GM10266 (cell line): ENCODE measurements around the gene NUP210.
"Not testable (repeated sequence)": the region's sequence is repeated elsewhere in the genome, so short reads cannot be mapped to it uniquely, and the experiment has no call there.

ENCODE experiments used
- DNase-seq: peaks from one replicate; pipeline ENCODE4 v3.0.0; 2012; ENCODE audit errors: extremely low spot score
- CTCF ChIP-seq: IDR thresholded peaks from 2 replicates; pipeline ENCODE4 v1.5.1; 2012; ENCODE audit warnings: mild to moderate bottlenecking, low read depth; ENCODE audit not compliant: control insufficient read depth, insufficient read depth; ENCODE audit errors: missing control alignments

NUP210 gene

GRCh38 chr3:13451301-13451673, 31.2 kb upstream of the NUP210 start:
- no peak for TF ChIP-seq CTCF
- no peak for DNase-seq

- not testable (repeated sequence) for DNase-seq
Observed at GRCh38 chr3:13442882-13443281, 22.8 kb upstream of the NUP210 start.

GRCh38 chr3:13440204-13440817, 20.2 kb upstream of the NUP210 start:
- no peak for TF ChIP-seq CTCF
- no peak for DNase-seq

GRCh38 chr3:13436213-13436612, 16.1 kb upstream of the NUP210 start:
- DNase-seq: not testable (repeated sequence)

- TF ChIP-seq CTCF: no peak
- no peak for DNase-seq
Observed at GRCh38 chr3:13433912-13434311, 13.8 kb upstream of the NUP210 start.

GRCh38 chr3:13432093-13432492, 12.0 kb upstream of the NUP210 start:
- no peak for DNase-seq
- TF ChIP-seq CTCF: no peak

GRCh38 chr3:13430411-13430875, 10.3 kb upstream of the NUP210 start:
- not testable (repeated sequence) for DNase-seq

- DNase-seq: no peak
- no peak for TF ChIP-seq CTCF
Observed at GRCh38 chr3:13429631-13430291, 9.6 kb upstream of the NUP210 start.

- DNase-seq: not testable (repeated sequence)
Observed at GRCh38 chr3:13428678-13429077, 8.6 kb upstream of the NUP210 start.
